ENCODE results near the gene MYOG.

MYOG gene

DNA sequence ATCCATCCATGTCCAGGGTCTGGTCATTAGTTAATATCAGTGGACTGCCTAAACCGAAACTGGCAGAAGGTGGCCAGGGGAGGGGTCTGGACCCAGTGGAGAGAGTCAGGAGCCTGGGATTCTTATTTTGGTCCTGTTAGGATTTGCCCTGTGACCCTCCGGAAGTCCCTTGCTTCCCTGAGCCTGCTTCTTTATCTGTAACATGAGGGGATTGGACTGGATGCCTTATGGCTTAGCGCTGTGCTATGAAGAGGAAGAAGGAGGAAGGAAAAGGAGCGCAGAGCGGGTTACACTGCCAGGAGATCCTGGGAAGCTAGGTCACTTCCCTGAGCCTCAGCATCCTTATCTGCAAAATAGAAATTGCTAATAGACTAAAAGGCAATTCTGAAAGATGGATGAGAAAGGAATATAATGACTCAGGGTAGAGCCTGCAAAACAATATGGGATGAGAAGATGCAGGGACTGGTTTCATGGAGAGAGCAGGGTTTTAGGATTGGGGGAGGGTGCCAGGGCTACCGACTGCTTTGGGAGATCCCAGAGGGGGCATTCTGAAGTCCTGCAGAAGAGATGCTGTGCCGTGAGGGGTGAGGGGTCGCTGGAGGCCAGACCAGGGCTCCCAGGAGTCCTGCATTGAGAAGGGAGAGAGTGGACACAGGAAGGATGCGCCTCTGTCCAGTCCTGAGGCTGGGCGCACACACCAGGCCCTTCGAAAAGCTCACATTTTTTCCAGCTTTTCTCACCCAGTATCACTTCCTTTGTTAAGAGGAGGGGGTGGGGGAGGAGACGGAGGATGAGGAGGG, 41.3 kb upstream of the MYOG start:
- Histone ChIP-seq H3K27ac (ENCODE audit: low read depth, low read length) (no peak overlapping the region), H3K9ac (ENCODE audit: low read length in 5 of 5) (no peak overlapping the region), H3K4me3 (ENCODE audit: low read depth in 1 of 5, low read length in 5 of 5) (peak overlapping the region in 3 of 5 donors; percentile 32 to 57 (median 55)), H3K9me3 (ENCODE audit: control insufficient read depth in 5 of 5, low read length in 5 of 5) (no peaks in the 10 kb centered on the region), H3K36me3 (ENCODE audit: control insufficient read depth in 5 of 5, insufficient read depth in 5 of 5, low read length in 5 of 5) (no peaks in the 10 kb centered on the region), H3K4me1 (ENCODE audit: control insufficient read depth in 5 of 5, insufficient read depth in 5 of 5, low read length in 5 of 5) (peaks cover 1 to 62% (median 53%) of the 10 kb centered on the region in 5 donors), H3K27me3 (ENCODE audit: control insufficient read depth in 5 of 5, insufficient read depth in 4 of 5, low read length in 5 of 5) (peaks cover 0 to 17% (median 6%) of the 10 kb centered on the region in 5 donors)

GRCh38 chr1:203126151-203126865, 40.5 kb upstream of the MYOG start:
- H3K27ac ChIP-seq (ENCODE audit: low read depth, low read length), result no peak overlapping the region
- H3K27me3 ChIP-seq (ENCODE audit: control insufficient read depth in 5 of 5, insufficient read depth in 4 of 5, low read length in 5 of 5), result peaks cover 0 to 23% (median 6%) of the 10 kb centered on the region in 5 donors

DNA sequence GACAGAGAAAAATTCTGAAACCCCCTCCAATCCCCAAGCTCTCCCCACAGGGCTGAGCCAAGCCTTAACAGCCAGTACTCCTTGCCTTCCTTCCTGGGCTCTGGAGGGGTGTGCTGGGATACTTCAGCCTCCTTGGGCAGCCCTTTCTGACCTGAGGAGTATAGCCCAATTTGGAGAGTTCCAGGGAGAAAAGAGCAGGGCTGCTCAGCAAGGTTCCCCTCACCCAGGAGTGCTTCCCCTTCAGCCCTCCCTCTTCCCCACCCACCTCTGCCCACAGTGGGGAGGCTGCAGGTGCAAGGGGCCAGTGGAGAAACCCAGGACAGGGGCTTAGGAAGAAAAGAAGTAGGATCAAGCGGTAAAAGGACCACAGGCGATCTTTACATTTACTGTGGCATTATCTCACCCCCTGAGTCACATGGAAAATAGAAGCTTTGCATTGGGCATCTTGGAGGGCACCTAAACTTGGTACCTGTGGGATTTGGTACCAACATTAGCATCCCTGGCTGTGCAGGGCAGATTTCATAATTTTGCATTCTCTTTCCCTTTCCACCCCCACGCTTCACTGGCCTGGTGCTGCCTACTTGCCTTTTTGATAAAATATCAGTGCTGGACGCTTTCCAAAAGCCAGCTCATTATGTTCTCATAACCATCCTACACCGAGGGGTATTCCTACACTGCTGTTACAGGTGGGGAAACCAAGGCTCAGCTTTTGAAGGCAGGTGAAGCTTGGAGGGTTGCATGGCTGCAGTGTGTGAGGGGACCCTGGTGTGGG, 38.9 kb upstream of the MYOG start:
- Histone ChIP-seq H3K4me3 (ENCODE audit: low read depth in 1 of 5, low read length in 5 of 5) (no peak overlapping the region), H3K27ac (ENCODE audit: low read depth, low read length) (no peak overlapping the region), H3K9me3 (ENCODE audit: control insufficient read depth in 5 of 5, low read length in 5 of 5) (no peaks in the 10 kb centered on the region), H3K9ac (ENCODE audit: low read length in 5 of 5) (no peak overlapping the region), H3K36me3 (ENCODE audit: control insufficient read depth in 5 of 5, insufficient read depth in 5 of 5, low read length in 5 of 5) (no peaks in the 10 kb centered on the region), H3K27me3 (ENCODE audit: control insufficient read depth in 5 of 5, insufficient read depth in 4 of 5, low read length in 5 of 5) (peaks cover 0 to 34% (median 16%) of the 10 kb centered on the region in 5 donors), H3K4me1 (ENCODE audit: control insufficient read depth in 5 of 5, insufficient read depth in 5 of 5, low read length in 5 of 5) (peaks cover 0 to 43% (median 36%) of the 10 kb centered on the region in 5 donors)

More at GRCh38 chr1:203126151-203126865, 40.5 kb upstream of the MYOG start:
- H3K36me3 ChIP-seq (ENCODE audit: control insufficient read depth in 5 of 5, insufficient read depth in 5 of 5, low read length in 5 of 5), result no peaks in the 10 kb centered on the region
- no peaks in the 10 kb centered on the region for H3K9me3 ChIP-seq (ENCODE audit: control insufficient read depth in 5 of 5, low read length in 5 of 5)
- no peak overlapping the region for H3K4me3 ChIP-seq (ENCODE audit: low read depth in 1 of 5, low read length in 5 of 5)
- H3K4me1 ChIP-seq (ENCODE audit: control insufficient read depth in 5 of 5, insufficient read depth in 5 of 5, low read length in 5 of 5), result peaks cover 1 to 55% (median 48%) of the 10 kb centered on the region in 5 donors
- H3K9ac ChIP-seq (ENCODE audit: low read length in 5 of 5), result no peak overlapping the region

GRCh38 chr1:203124011-203124410, 38.2 kb upstream of the MYOG start:
- no peak overlapping the region for H3K27ac ChIP-seq (ENCODE audit: low read depth, low read length)
- no peak overlapping the region for H3K4me3 ChIP-seq (ENCODE audit: low read depth in 1 of 5, low read length in 5 of 5)
- peaks cover under 1 to 36% (median 16%) of the 10 kb centered on the region in 5 donors for H3K27me3 ChIP-seq (ENCODE audit: control insufficient read depth in 5 of 5, insufficient read depth in 4 of 5, low read length in 5 of 5)
- H3K4me1 ChIP-seq (ENCODE audit: control insufficient read depth in 5 of 5, insufficient read depth in 5 of 5, low read length in 5 of 5), result peaks cover 0 to 36% (median 29%) of the 10 kb centered on the region in 5 donors
- H3K9me3 ChIP-seq (ENCODE audit: control insufficient read depth in 5 of 5, low read length in 5 of 5), result no peaks in the 10 kb centered on the region
- no peaks in the 10 kb centered on the region for H3K36me3 ChIP-seq (ENCODE audit: control insufficient read depth in 5 of 5, insufficient read depth in 5 of 5, low read length in 5 of 5)
- no peak overlapping the region for H3K9ac ChIP-seq (ENCODE audit: low read length in 5 of 5)

DNA sequence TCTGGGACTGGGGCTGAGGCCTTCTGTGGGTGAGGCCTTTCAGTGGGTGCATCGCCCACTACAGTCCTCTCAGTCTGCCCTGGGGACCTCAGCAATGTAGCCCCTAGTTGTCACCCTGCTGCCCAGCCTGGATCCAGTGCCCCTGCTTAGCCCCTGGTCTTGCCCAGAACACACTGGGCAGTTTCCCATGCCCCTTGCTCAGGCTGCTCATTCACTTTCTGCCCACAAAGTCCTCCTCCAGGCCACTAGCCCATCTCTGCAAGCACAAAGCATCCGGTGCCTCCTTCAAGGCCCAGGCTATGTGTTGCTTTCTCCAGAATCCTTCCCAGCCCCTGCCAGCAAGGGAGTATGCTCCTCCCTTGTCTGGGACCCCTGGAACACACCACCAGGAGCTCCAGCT, 36.3 kb upstream of the MYOG start:
- H3K27ac ChIP-seq (ENCODE audit: low read depth, low read length), result no peak overlapping the region
- no peak overlapping the region for H3K4me3 ChIP-seq (ENCODE audit: low read depth in 1 of 5, low read length in 5 of 5)
- H3K27me3 ChIP-seq (ENCODE audit: control insufficient read depth in 5 of 5, insufficient read depth in 4 of 5, low read length in 5 of 5), result peaks cover 8 to 38% (median 27%) of the 10 kb centered on the region in 5 donors
- no peaks in the 10 kb centered on the region for H3K9me3 ChIP-seq (ENCODE audit: control insufficient read depth in 5 of 5, low read length in 5 of 5)
- H3K9ac ChIP-seq (ENCODE audit: low read length in 5 of 5), result no peak overlapping the region
- peaks cover 2 to 20% (median 10%) of the 10 kb centered on the region in 5 donors for H3K4me1 ChIP-seq (ENCODE audit: control insufficient read depth in 5 of 5, insufficient read depth in 5 of 5, low read length in 5 of 5)
- H3K36me3 ChIP-seq (ENCODE audit: control insufficient read depth in 5 of 5, insufficient read depth in 5 of 5, low read length in 5 of 5), result no peaks in the 10 kb centered on the region

- H3K9me3 ChIP-seq (ENCODE audit: control insufficient read depth in 5 of 5, low read length in 5 of 5), result no peaks in the 10 kb centered on the region
- H3K9ac ChIP-seq (ENCODE audit: low read length in 5 of 5), result no peak overlapping the region
- H3K27me3 ChIP-seq (ENCODE audit: control insufficient read depth in 5 of 5, insufficient read depth in 4 of 5, low read length in 5 of 5), result peaks cover 10 to 40% (median 30%) of the 10 kb centered on the region in 5 donors
- no peak overlapping the region for H3K27ac ChIP-seq (ENCODE audit: low read depth, low read length)
- no peak overlapping the region for H3K4me3 ChIP-seq (ENCODE audit: low read depth in 1 of 5, low read length in 5 of 5)
- H3K4me1 ChIP-seq (ENCODE audit: control insufficient read depth in 5 of 5, insufficient read depth in 5 of 5, low read length in 5 of 5), result peaks cover 2 to 13% (median 4%) of the 10 kb centered on the region in 5 donors
- no peaks in the 10 kb centered on the region for H3K36me3 ChIP-seq (ENCODE audit: control insufficient read depth in 5 of 5, insufficient read depth in 5 of 5, low read length in 5 of 5)
Observed at GRCh38 chr1:203121186-203122015, 35.6 kb upstream of the MYOG start.

DNA sequence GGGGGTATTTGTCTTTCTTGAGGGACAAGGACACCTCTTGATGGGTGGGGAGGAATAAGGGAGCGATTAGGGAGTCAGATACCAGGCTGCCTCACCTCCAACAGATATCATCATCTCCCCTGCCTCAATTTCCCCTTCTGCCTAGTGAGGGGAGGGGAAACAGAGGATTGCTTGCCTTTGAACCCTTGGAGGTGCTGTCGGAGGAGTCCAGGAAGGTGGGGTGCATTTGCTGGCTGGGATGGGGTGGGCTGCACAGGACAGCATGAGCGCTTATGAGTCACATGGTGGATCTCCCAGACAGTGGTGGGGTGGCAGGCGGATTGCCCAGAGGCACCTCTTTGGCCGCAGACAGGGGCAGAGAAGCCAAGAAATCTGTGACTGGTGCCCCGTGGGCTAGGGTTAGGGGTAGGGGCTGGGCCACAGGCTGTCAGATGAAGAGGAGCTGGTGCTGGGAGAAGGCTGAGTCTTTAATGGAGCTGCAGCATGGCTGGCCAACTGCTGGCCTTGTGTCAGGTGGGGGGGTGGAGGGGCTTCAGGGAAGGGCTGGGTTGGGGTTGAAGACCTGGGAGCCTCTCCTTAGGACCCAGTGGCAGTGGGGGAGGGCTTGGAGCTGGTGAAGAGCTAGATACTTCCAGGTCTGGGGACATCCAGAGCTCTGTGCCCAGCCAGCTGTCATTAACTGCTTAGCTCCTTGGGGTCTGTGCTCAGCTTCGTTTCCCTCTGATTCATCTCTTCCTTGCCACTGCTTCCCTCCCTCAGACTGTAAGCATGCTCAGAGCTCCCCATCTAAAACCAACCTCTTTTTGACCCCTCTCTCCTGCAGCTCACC, 34.7 kb upstream of the MYOG start:
- Histone ChIP-seq H3K4me3 (ENCODE audit: low read depth in 1 of 5, low read length in 5 of 5) (no peak overlapping the region), H3K27me3 (ENCODE audit: control insufficient read depth in 5 of 5, insufficient read depth in 4 of 5, low read length in 5 of 5) (peaks cover 16 to 42% (median 34%) of the 10 kb centered on the region in 5 donors)

DNA sequence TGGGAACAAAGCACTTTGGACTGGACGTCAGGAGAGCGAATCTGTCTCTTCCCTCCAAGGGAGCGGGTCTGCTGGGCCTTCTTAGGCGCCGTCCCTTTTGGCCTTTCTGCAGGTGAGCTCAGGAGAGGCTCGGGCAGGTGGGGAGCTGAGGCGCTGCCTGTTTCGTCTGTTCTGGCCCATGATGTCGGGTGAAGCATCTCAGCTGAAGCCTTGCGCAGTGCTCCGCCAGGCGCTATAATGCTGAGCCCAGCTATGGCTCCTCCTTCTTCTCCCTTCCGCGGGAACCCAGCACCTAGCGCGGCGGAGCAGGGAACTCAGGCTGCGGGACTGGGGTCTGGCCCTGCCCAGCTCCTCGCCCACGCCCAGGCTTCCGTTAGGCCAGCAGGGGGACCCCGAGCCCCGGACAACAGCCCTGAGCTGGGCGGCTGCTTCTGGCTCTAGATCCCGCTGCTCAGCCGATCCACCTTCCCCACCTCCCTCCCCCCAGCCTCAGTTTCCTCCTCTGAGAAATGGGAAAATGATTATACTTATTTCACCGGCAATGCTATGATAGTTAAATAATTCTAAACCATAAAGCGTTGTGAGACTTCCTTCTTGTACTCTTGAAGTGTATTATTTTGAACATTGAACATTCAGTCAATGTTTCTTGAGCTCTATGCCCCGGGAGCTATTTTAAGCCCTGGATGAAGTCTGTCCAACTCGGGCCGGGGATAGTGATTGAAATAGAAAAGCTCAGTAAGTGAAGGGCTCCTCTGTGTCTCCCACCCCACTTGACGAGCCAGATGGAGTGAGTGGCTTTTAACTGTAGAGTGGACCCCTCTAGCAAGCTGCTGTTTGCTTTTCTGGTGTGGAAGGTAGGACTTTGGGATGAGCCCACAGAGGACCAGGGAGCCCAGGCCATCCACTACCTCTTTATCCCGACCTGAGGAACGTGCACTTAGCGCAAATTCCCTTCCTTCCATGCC, 32.1 kb upstream of the MYOG start:
- Histone ChIP-seq H3K36me3 (ENCODE audit: control insufficient read depth in 5 of 5, insufficient read depth in 5 of 5, low read length in 5 of 5) (no peaks in the 10 kb centered on the region), H3K27ac (ENCODE audit: low read depth, low read length) (no peak overlapping the region), H3K9ac (ENCODE audit: low read length in 5 of 5) (no peak overlapping the region), H3K27me3 (ENCODE audit: control insufficient read depth in 5 of 5, insufficient read depth in 4 of 5, low read length in 5 of 5) (peaks cover 16 to 37% (median 31%) of the 10 kb centered on the region in 5 donors), H3K4me3 (ENCODE audit: low read depth in 1 of 5, low read length in 5 of 5) (no peak overlapping the region), H3K4me1 (ENCODE audit: control insufficient read depth in 5 of 5, insufficient read depth in 5 of 5, low read length in 5 of 5) (peaks cover 0 to 4% (median 2%) of the 10 kb centered on the region in 5 donors), H3K9me3 (ENCODE audit: control insufficient read depth in 5 of 5, low read length in 5 of 5) (no peaks in the 10 kb centered on the region)

More for the DNA sequence above, 34.7 kb upstream of the MYOG start:
- Histone ChIP-seq H3K9ac (ENCODE audit: low read length in 5 of 5) (no peak overlapping the region), H3K9me3 (ENCODE audit: control insufficient read depth in 5 of 5, low read length in 5 of 5) (no peaks in the 10 kb centered on the region), H3K36me3 (ENCODE audit: control insufficient read depth in 5 of 5, insufficient read depth in 5 of 5, low read length in 5 of 5) (no peaks in the 10 kb centered on the region), H3K27ac (ENCODE audit: low read depth, low read length) (no peak overlapping the region), H3K4me1 (ENCODE audit: control insufficient read depth in 5 of 5, insufficient read depth in 5 of 5, low read length in 5 of 5) (peaks cover 0 to 6% (median 2%) of the 10 kb centered on the region in 5 donors)

Data from subcutaneous abdominal adipose tissue (tissue), 5 donors.